GM12878 (cell line): ENCODE measurements around the gene TNFRSF1A. TPM values are rescaled to one million over a fixed set of nuclear protein-coding genes. Genes with fewer than 3 reads are reported as not detected.
A peak's percentile ranks its signal among the peaks of the same experiment; 100 is the strongest.

Experiments
- ATAC-seq: fragments of 200-7000 bp; cut with Tn5 transposase; 3 replicates; pipeline ENCODE4 v1.9.1; 2020; ENCODE audit warnings: mild to moderate bottlenecking, moderate library complexity
- BruUV-seq: library from RNA; stranded (reverse); fragments of 400-500 nt; replicated peaks from 2 replicates; lab custom pipeline; 2021; lab: Mats Ljungman, UMichigan
- CTCF ChIA-PET: fragments of 300-600 bp; sonication (Branson Sonifier 250); formaldehyde crosslinking; extraction: SDS; loops from one replicate; lab custom pipeline; 2021; ENCODE audit warnings: inconsistent platforms; lab: Yijun Ruan, JAX
- POLR2A ChIA-PET: fragments of 350-600 bp; formaldehyde crosslinking; extraction: SDS; loops from one replicate; lab custom pipeline; 2021; ENCODE audit warnings: inconsistent platforms; lab: Charles Lee
- RAD21 ChIA-PET: fragments of 300-600 bp; sonication (Branson Sonifier 250); formaldehyde crosslinking; loops from one replicate; lab custom pipeline; 2023; ENCODE audit warnings: antibody characterized with exemption; ENCODE audit not compliant: unreplicated experiment; lab: Charles Lee
- SMC1A ChIA-PET: fragments of 300-600 bp; sonication (Branson Sonifier 250); formaldehyde crosslinking; loops from one replicate; lab custom pipeline; 2023; ENCODE audit not compliant: unreplicated experiment, uncharacterized antibody; lab: Charles Lee
- DNase-seq: peaks from one replicate; pipeline ENCODE4 v3.0.0-alpha.2; 2011; ENCODE audit warnings: low read depth, low spot score
- FAIRE-seq: peaks from 3 replicates; lab custom pipeline; 2011; peaks lifted over from hg19 to GRCh38; lab: Jason Lieb, UNC
- H2AFZ ChIP-seq: 2 replicates; pipeline ENCODE4 v1.6.0; 2011; ENCODE audit warnings: low read depth, low read length, control low read depth; ENCODE audit not compliant: control insufficient read depth
- H3K27ac ChIP-seq: 2 replicates; pipeline ENCODE4 v1.5.1; 2011; ENCODE audit warnings: control low read depth; ENCODE audit not compliant: control insufficient read depth, insufficient read depth
- H3K27me3 ChIP-seq, 2 experiments: replicated peaks in 1 of 2; 2 replicates each; pipeline versions ENCODE4 v1.6.0 to v1.6.1; 2011; ENCODE audit warnings: low read length in 1 of 2; ENCODE audit not compliant: control insufficient read depth in 2 of 2, insufficient read depth in 2 of 2
- H3K36me3 ChIP-seq, 2 experiments: 2 replicates each; pipeline ENCODE4 v1.5.1; 2011; ENCODE audit warnings: low read length in 1 of 2; ENCODE audit not compliant: control insufficient read depth in 2 of 2, insufficient read depth in 2 of 2
- H3K4me1 ChIP-seq: 2 replicates; pipeline ENCODE4 v1.6.1; 2011; ENCODE audit warnings: mild to moderate bottlenecking, low read length, moderate library complexity, mixed read lengths; ENCODE audit not compliant: control insufficient read depth, insufficient read depth
- H3K4me2 ChIP-seq: 2 replicates; pipeline ENCODE4 v1.6.0; 2011; ENCODE audit warnings: control low read depth; ENCODE audit not compliant: control insufficient read depth, insufficient read depth
- H3K4me3 ChIP-seq: fragments of 200-600 bp; sonication (generic); 2 replicates; pipeline ENCODE4 v1.5.1; 2016
- H3K79me2 ChIP-seq: 2 replicates; pipeline ENCODE4 v1.6.0; 2011; ENCODE audit warnings: low read length; ENCODE audit not compliant: control insufficient read depth, insufficient read depth
- H3K9ac ChIP-seq: 2 replicates; pipeline ENCODE4 v1.8.0; 2011; ENCODE audit warnings: low read length, control low read depth, mixed read lengths; ENCODE audit not compliant: control insufficient read depth, insufficient read depth
- H3K9me3 ChIP-seq: replicated peaks from 3 replicates; pipeline ENCODE4 v1.5.1; 2011; ENCODE audit warnings: mild to moderate bottlenecking, low read length; ENCODE audit not compliant: control insufficient read depth, insufficient read depth
- H4K20me1 ChIP-seq: 2 replicates; pipeline ENCODE4 v1.6.0; 2011; ENCODE audit not compliant: control insufficient read depth, insufficient read depth
- CHD4 ChIP-seq: fragments of 200-600 bp; sonication (generic); IDR thresholded peaks from 2 replicates; pipeline ENCODE4 v1.6.1; 2016; ENCODE audit warnings: mild to moderate bottlenecking
- FOS ChIP-seq: IDR thresholded peaks from 3 replicates; pipeline ENCODE4 v1.6.1; 2011; ENCODE audit warnings: borderline replicate concordance; ENCODE audit not compliant: insufficient read length; ENCODE audit errors: extremely low read depth
- GATAD2B ChIP-seq: fragments of 450-650 bp; conservative IDR thresholded peaks from 2 replicates; pipeline ENCODE4 v1.6.1; 2017; ENCODE audit warnings: low read depth, mild to moderate bottlenecking, moderate library complexity
- HDAC2 ChIP-seq: fragments of 200-600 bp; sonication (generic); IDR thresholded peaks from 2 replicates; pipeline ENCODE4 v1.6.1; 2017
- HDGF ChIP-seq: fragments of 450-650 bp; IDR thresholded peaks from 2 replicates; pipeline ENCODE4 v1.6.1; 2016; ENCODE audit warnings: antibody characterized with exemption
- NKRF ChIP-seq: fragments of 450-650 bp; conservative IDR thresholded peaks from 2 replicates; pipeline ENCODE4 v1.6.1; 2017; ENCODE audit warnings: mild to moderate bottlenecking, moderate library complexity
- RB1 ChIP-seq: fragments of 450-650 bp; formaldehyde crosslinking; IDR thresholded peaks from 2 replicates; pipeline ENCODE4 v1.6.1; 2017; ENCODE audit warnings: mild to moderate bottlenecking, borderline replicate concordance
- SPI1 ChIP-seq: IDR thresholded peaks from 2 replicates; pipeline ENCODE4 v1.6.1; 2011; ENCODE audit warnings: low read depth, mild to moderate bottlenecking, low read length, moderate library complexity, borderline replicate concordance; ENCODE audit not compliant: insufficient read depth
- STAT1 ChIP-seq: fragments of 450-650 bp; conservative IDR thresholded peaks from 2 replicates; pipeline ENCODE4 v1.6.1; 2014; ENCODE audit warnings: antibody characterized with exemption, mild to moderate bottlenecking
- YBX1 ChIP-seq: fragments of 450-650 bp; IDR thresholded peaks from 2 replicates; pipeline ENCODE4 v1.6.1; 2016; ENCODE audit warnings: antibody characterized with exemption
- ZBTB11 ChIP-seq: fragments of 450-650 bp; formaldehyde crosslinking; IDR thresholded peaks from 2 replicates; pipeline ENCODE4 v1.5.0; 2022; ENCODE audit warnings: mild to moderate bottlenecking, missing genetic modification characterization
- WGBS: methylation state at CpG from one replicate; pipeline ENCODE4 v1.1.6; 2016; ENCODE audit warnings: low lambda C conversion rate; ENCODE audit not compliant: insufficient replicate concordance, insufficient coverage; ENCODE audit errors: missing lambda C conversion rate; 5-methylcytosine and 5-hydroxymethylcytosine counted together
- in situ Hi-C: fragments of 300-500 bp; cut with MboI; formaldehyde crosslinking; loops from 9 replicates; pipeline ENCODE4 v1.14.3; 2018; ENCODE audit warnings: mixed read lengths
- intact Hi-C: fragments of 100-400 bp; cut with micrococcal nuclease; formaldehyde crosslinking; loops from one replicate; pipeline ENCODE4 v1.14.2; 2022; ENCODE audit not compliant: unreplicated experiment
- polyA plus RNA-seq, 11 experiments: library from polyadenylated mRNA; depleted of rRNA in 4 of 11; unstranded in 6 of 11; stranded (reverse) in 5 of 11; fragments of >200 nt; fragmentation: Nextera tagmentation in 4 of 11; fragmentation: Illumina TruSeq in 1 of 11; extraction: Ambion mirVana in 4 of 11; extraction: Trizol in 1 of 11; gene quantifications; 1 replicate in 1 of 11; 2 replicates in 10 of 11; pipeline versions ENCODE4 v1.2.1 to v1.2.3, GENCODE V29; 2011 to 2016; ENCODE audit warnings: inconsistent platforms in 2 of 11, missing spikeins in 2 of 11, low read depth in 1 of 11
- total RNA-seq, 4 experiments: library from RNA; depleted of rRNA in 3 of 4; stranded (reverse); fragments of >200 nt in 3 of 4; fragmentation: Illumina TruSeq in 1 of 4; extraction: Trizol in 1 of 4; gene quantifications; 2 replicates each; pipeline versions ENCODE4 v1.2.1 to v1.2.3, GENCODE V29; 2013 to 2021

The TNFRSF1A gene
- total and polyA plus RNA-seq, 10 of the 15 experiments (the other 5 are each of a cell fraction or from before 2014, with no cell fraction given), result 0.24 to 16.5 (median 13.0) TPM

- ChIA-PET CTCF (no interaction called here), SMC1A (no interaction called here), RAD21 (no interaction called here), POLR2A (no interaction called here)
- WGBS, result 31% methylated on average over 19 of the region's 19 CpGs
- intact Hi-C loops, result no loop called here
- DNase-seq (no peak), FAIRE-seq (no peak), ATAC-seq (peak; percentile 39)
- BruUV-seq, result no TSS peak
- no peak overlapping the region for H2AFZ ChIP-seq
- H3K79me2 ChIP-seq, result no peaks in the 10 kb centered on the region
- no peak overlapping the region for H3K4me3 ChIP-seq
- H3K27ac ChIP-seq, result no peak overlapping the region
- no peaks in the 10 kb centered on the region for H3K9me3 ChIP-seq
- H3K27me3 ChIP-seq, result peaks cover 0 to 2% of the 10 kb centered on the region in 2 experiments; a peak in 2 of 4 replicates
- H3K9ac ChIP-seq, result no peak overlapping the region
- no peaks in the 10 kb centered on the region for H3K36me3 ChIP-seq
- H4K20me1 ChIP-seq, result no peaks in the 10 kb centered on the region
- no peak for TF ChIP-seq STAT1
- no peak for TF ChIP-seq NKRF
- TF ChIP-seq YBX1, result no peak
- no peak for TF ChIP-seq GATAD2B
- TF ChIP-seq ZBTB11 (CRISPR knock-in tag), result no peak
- no peak for TF ChIP-seq HDAC2
- TF ChIP-seq SPI1, result no peak
- no peak for TF ChIP-seq FOS
- no peak for TF ChIP-seq RB1
- no peak for TF ChIP-seq CHD4
- TF ChIP-seq HDGF, result no peak
- no peak overlapping the region for H3K4me2 ChIP-seq
- H3K4me1 ChIP-seq, result no peaks in the 10 kb centered on the region
- in situ Hi-C loops, result no loop called here
These were observed 34.4 kb upstream of the TNFRSF1A start for GRCh38 chr12:6376079-6376869.
